HG02970 (cell line): ENCODE data around the gene DHDH.
"Not testable (repeated sequence)": the region's sequence is repeated elsewhere in the genome, so short reads cannot be mapped to it uniquely, and the experiment has no call there.

Experiments used
- ATAC-seq: cut with Tn5 transposase; IDR thresholded peaks from one replicate; pipeline ENCODE4 v1.9.1; 2021; ENCODE audit warnings: mild to moderate bottlenecking, moderate library complexity, moderate number of reproducible peaks; ENCODE audit not compliant: unreplicated experiment, low FRiP score

Gene DHDH

DNA sequence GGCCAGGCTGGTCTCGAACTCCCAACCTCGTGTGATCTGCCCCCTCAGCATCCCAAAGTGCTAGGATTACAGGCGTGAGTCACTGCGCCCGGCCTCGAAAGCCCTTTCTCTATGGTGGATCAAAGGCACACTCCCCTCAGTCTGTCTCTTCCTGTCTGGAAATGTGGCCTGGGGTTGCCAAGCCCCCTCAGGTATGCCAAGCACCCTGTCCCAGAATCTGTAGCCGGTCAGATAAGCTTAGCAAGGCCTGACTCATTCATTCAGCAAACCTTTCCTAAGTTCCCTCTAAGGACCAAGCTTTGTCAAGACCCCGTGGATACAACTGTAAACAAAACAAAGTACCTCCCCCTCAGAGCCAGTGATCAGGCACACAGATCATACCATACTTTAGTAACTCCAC, 19.3 kb upstream of the DHDH start:
- no peak for ATAC-seq

DNA sequence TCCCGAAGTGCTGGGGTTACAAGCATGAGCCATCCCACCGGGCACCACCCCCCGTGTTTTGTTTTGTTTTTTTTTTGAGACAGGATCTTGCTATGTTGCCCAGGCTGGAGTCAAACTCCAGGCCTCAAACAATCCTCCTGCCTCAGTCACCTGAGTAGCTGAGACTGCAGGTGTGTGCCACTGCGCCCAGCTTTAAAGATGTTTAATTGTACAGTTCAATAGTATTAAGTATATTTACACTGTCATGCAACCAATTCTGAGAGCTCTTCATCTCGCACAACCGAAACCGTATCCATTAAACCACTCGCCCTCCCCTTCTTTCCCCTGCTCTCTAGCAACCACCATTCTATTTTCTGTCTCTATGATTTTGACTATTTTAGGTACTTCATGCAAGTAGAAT, 17.7 kb upstream of the DHDH start:
- ATAC-seq: no peak

DNA sequence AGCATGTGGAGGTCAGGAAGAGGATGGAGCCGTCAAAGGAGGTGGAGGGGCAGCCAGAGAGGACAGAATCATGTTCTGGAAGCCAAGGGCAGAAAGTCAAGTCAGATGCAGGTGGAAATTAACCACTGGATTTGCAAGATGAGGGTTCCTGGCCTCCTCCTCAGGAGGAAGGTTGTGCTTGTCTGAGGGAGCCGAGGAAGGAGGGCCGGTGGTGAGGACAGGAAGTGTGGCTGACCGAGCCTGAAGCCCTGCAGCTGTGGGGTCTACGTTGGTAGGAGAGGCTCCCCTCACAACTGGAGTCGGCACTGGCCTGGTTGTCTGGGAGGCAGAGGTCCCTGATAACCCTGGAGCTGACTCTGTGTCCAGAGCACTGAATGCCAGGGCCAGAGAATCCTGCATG, 15.4 kb upstream of the DHDH start:
- ATAC-seq: no peak

DNA sequence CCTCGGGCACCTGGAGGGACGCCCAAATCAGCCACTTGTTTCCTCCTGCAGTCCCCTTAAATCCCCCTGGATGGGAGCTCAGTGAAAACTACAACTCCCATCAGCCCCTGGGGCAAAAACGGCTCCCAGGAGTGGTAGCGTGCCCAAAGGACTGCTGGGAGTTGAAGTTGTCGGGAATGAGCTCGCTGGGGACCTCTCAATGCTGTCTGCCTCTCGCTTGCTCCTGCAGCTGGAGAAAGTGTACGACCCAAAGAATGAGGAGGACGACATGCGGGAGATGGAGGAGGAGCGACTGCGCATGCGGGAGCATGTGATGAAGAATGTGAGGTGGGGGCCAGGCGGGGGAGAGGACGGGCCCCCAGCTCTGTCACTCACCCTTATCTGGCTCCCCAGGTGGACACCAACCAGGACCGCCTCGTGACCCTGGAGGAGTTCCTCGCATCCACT, 14.7 kb upstream of the DHDH start:
- ATAC-seq: no peak

DNA sequence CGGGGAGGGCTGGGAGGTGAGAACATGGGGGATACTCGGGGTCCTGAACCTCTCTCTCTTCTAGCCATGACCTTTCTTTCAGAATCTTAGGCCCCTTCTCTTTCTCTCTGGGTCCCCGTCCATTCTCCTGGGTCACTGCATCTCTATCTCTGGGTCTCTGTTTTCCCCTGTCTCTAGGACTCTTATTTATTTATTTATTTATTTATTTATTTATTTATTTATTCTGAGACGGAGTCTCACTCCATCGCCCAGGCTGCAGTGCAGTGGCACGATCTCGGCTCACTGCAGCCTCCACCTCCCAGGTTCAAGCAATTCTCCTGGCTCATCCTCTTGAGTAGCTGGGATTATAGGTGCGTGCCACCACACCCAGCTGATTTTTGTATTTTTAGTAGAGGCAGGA, 14.2 kb upstream of the DHDH start:
- ATAC-seq: not testable (repeated sequence)

DNA sequence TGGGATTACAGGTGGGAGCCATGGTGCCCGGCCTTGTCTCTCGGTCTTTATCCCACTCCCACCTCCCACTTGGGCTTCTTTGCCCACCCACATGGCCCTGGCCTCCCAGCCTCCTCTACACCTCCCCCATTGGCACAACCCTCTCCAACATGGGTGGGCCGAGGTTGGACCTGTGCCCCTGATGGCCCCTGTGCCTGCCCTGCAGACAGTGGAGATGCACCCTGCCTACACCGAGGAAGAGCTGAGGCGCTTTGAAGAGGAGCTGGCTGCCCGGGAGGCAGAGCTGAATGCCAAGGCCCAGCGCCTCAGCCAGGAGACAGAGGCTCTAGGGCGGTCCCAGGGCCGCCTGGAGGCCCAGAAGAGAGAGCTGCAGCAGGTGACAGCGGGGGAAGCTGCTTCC, 12.6 kb upstream of the DHDH start:
- ATAC-seq: no peak

DNA sequence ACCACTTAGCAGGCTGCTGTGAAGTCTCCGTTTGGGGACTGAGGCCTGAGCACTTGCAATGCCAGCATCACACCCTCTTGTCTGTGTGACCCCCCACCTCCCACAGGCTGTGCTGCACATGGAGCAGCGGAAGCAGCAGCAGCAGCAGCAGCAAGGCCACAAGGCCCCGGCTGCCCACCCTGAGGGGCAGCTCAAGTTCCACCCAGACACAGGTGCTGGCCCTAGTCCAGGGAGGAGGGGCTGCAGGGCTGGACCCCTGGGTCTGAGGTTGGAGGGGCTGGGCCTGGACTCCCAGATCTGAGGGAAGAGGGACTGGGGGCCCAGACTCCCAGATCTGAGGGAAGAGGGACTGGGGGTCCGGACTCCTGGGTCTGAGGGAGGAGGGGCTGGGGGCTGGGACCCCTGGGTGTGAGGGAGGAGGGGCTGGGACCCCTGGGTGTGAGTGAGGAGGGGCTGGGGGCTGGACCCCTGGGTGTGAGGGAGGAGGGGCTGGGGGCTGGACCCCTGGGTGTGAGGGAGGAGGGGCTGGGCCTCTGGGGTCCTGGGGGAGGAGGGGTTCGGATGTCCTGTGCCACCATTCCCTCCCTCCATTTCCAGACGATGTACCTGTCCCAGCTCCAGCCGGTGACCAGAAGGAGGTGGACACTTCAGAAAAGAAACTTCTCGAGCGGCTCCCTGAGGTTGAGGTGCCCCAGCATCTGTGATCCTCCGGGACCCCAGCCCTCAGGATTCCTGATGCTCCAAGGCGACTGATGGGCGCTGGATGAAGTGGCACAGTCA, 11.6 kb upstream of the DHDH start:
- no peak for ATAC-seq

DNA sequence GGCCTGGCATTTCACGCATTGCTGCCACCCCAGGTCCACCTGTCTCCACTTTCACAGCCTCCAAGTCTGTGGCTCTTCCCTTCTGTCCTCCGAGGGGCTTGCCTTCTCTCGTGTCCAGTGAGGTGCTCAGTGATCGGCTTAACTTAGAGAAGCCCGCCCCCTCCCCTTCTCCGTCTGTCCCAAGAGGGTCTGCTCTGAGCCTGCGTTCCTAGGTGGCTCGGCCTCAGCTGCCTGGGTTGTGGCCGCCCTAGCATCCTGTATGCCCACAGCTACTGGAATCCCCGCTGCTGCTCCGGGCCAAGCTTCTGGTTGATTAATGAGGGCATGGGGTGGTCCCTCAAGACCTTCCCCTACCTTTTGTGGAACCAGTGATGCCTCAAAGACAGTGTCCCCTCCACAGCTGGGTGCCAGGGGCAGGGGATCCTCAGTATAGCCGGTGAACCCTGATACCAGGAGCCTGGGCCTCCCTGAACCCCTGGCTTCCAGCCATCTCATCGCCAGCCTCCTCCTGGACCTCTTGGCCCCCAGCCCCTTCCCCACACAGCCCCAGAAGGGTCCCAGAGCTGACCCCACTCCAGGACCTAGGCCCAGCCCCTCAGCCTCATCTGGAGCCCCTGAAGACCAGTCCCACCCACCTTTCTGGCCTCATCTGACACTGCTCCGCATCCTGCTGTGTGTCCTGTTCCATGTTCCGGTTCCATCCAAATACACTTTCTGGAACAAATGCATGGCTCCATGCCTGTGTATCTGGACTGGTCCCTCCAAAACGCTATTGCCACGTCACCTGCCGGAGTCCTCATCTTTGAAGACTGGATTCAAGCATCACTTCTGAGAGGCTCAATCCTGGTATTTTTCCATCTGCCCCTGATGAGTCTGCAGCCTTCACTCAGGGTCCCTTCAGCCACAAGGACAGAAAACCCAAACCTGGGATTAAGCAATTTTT, 10.7 kb upstream of the DHDH start:
- ATAC-seq: no peak

DNA sequence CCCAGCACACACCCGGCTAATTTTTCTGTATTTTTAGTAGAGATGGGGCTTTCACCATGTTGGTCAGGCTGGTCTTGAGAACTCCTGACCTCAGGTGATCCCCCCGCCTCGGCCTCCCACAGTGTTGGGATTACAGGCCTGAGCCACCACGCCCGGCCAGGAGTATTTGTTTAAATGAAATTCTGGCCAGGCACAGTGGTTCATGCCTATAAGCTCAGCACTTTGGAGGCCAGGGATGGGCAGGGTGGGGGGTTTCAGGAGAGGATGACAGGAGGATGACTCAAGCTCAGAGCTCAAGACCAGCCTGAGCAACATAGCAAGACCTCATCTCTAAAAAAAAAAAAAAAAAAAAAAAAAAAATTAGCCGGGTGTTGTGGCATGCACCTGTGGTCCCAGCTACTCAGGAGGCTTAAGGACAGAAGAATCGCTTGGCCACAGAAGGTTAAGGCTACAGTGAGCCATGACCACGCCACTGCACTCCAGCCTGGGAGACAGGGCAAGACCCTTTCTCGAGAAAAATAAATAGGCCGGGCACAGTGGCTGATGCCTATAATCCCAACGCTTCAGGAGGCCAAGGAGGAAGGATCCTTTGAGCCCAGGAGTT, 8.2 kb upstream of the DHDH start:
- ATAC-seq: no peak

DNA sequence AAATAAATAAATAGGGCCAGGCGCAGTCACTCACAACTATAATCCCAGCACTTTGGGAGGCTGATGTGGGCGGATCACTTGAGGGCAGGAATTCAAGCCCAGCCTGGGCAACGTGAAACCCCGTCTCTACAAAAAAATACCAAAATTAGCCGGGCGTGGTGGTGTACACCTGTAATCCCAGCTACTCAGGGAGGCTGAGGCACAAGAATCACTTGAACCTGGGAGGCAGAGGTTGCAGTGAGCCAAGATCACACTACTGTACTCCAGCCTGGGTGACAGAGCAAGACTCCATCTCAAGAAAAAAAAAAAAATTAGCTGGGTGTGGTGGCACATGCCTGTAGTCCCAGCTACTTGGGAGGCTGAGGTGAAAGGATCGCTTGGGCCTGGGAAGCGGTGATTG, 7.6 kb upstream of the DHDH start:
- not testable (repeated sequence) for ATAC-seq

DNA sequence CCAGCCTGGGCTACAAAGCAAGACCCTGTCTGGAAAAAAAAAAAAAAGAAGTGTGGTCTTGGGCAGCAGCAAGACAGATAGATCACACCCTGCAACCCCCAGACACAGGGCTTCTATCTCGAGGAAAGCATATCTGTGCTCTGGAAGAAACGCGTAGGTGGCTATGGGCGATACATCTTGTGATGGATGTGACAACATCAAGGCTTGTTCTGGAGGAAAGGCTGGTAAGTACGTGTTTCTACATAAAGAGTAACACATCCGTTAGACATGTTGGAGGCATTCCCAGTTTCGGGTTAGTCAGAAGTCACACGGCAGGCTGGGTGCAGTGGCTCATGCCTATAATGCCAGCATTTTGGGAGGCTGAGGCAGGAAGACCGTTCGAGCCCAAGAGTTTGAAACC, 6.6 kb upstream of the DHDH start:
- no peak for ATAC-seq

DNA sequence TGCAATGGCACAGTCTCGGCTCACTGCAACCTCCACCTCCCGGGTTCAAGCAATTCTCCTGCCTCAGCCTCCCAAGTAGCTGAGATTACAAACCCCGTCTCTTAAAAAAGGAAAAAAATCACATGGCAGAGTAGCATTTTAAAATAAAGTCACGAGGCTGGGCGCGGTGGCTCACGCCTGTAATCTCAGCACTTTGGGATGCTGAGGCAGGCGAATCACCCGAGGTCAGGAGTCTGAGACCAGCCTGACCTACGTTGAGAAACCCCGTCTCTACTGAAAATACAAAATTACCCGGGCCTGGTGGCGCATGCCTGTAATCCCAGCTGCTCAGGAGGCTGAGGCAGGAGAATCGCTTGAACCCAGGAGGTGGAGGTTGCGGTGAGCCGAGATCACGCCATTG, 5.8 kb upstream of the DHDH start:
- ATAC-seq: not testable (repeated sequence)

DNA sequence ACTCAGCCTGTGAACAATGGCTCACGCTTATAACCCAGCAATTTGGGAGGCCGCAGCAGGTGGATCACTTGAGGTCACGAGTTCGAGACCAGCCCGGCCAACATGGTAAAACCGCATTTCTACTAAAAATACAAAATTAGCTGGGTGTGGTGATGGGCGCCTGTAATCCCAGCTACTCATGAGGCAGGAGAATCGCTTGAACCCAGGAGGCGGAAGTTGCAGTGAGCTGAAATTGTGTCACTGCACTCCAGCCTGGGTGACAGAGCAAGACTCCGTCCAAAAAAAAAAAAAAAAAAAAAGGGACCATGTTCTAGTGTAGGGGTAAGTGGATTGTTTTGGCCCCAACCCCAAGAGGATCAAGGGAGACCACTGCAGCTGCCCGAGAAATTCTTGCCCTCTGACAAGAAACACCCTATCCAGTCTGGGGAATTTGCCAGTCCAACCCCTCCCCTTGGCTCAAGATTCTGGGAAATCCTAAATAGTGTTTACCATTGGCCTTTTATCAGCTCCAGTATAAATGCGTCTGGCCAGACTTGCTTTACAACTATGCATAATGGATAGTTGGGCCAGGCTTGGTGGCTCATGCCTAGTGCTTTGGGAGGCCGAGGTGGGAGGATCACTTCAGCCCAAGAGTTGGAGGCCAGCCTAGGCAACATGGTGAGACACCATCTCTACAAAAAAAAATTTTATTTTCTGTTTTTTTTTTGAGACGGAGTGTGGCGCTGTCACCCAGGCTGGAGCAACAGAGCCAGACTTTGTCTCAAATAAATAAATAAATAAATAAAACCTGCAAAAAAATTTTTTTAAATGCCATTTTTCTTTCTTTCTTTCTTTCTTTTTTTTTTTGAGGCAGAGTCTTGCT, 5.1 kb upstream of the DHDH start:
- ATAC-seq: no peak

DNA sequence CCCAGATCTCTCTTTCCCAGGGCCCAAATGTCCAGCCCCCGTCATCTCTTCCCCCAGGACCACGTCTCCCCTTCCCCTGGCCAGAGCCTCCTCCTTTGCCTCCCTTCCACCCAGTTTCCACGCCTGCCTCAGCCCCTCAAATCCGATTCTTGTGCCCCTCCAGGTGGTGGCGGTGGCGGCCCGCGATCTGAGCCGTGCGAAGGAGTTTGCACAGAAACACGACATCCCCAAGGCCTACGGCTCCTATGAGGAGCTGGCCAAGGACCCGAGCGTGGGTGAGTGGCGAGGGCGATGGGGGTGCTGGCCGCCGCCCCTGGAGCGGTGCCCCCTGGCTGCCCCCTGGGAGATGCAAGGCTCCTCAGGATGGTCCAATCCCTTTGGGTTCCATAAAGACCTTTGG, 1.3 kb downstream of the DHDH start:
- no peak for ATAC-seq

DNA sequence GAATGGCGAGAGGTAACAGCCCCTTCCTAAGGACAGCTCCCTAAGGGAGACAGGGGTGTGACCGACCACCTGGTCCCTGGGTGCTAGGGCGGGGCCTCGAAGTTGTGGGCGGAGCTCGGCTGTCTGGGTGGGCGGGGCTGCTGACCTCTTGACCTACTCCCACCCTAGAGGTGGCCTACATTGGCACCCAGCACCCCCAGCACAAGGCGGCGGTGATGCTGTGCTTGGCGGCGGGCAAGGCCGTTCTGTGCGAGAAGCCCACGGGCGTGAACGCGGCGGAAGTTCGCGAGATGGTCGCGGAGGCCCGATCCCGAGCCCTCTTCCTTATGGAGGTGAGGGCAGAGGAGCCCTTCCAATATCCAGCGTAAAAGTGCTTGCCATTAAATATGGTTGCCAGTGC, 2.4 kb downstream of the DHDH start:
- ATAC-seq: no peak

DNA sequence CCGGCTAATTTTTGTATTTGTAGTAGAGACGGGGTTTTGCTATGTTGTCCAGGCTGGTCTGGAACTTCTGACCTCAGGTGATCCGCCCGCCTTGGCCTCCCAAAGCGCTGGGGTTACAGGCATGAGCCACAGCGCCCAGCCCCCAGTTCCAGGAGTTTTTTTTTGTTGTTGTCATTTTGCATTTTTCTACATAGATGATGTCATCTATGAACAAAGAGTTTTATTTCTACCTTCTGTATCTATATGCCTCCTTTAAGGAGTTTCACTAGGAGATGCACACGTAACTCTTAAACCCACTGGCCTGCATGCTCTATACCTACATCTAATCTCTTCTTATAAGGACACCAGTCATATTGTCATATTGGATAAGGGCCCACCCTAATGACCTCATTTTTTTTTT, 4.8 kb downstream of the DHDH start:
- ATAC-seq: no peak

DNA sequence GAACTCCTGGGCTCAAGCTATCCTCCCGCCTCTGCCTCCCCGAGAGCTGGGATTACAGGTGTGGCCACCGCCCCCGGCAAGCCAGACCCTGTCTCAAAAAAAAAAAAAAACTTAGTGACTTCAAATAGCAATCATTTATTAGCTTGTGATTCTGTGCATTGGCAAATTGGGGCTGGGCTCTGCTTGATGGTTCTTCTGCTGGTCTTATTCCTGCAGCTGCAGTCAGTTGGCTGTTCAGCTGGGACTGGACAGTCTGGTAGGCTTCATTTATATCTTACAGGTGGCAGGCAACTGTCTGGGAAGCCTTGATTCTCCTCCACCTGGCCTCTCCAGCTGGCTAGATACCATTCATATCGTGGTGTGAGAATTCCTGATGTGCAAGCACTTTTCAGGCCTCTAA, 7.4 kb downstream of the DHDH start:
- no peak for ATAC-seq

DNA sequence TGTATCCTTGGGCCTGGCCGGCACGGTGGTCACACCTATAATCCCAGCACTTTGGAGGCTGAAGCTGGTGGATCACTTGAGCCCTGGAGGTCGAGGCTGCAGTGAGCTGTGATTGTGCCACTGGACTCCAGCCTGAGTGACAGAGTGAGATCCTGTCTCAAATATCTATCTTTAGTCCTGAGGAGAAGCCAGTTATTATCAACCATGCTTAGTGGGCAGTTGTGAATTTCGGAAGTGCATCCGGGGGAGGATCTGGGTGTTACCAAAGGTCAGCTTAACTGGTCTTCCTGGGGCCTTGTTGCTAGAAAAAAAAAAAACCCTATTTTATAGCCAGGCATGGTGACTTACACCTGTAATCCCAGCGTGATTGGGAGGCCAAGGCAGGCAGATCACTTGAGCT, 9.6 kb downstream of the DHDH start:
- no peak for ATAC-seq

DNA sequence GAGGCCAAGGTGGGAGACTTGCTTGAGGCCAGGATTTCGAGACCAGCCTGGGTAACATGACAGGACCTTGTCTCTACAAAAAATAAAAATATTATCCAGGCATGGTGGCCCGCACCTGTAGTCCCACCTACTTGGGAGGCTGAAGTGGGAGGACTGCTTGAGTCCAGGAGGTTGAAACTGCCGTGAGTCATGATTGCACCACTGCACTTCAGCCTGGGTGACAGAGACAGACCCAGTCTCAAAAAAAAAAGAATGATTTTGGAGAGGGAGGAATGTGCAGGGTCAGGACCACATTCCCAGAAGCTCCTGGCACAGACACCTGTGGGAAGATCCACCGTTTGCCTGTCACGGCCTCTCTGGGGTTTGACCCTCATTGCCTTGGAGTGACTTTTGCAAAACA, 11.9 kb downstream of the DHDH start:
- ATAC-seq: no peak

DNA sequence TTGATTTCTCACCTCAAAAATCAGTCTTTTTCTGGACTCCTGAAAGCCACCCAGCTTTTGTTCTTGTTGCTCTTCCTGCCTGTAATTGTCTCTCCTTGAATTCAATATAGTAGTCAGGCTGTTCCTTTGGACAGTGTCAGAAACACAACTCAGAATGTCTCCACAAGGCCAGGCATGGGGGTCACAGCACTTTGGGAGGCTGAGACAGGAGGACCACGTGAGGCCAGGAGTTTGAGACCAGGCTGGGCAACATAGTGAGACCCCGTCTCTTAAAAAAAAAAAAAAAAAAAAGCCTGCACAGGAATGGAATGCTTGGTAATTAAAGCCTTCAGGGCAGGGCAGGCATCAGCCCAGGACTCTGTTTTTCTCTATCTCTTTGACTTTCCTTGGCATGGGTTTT, 12.3 kb downstream of the DHDH start:
- no peak for ATAC-seq
